GM21576 (cell line): ENCODE data around the gene RAD51AP1.

Experiments
- ATAC-seq: cut with Tn5 transposase; IDR thresholded peaks from one replicate; pipeline ENCODE4 v1.9.1; 2021; ENCODE audit warnings: mild to moderate bottlenecking, moderate library complexity; ENCODE audit not compliant: unreplicated experiment

Gene RAD51AP1

DNA sequence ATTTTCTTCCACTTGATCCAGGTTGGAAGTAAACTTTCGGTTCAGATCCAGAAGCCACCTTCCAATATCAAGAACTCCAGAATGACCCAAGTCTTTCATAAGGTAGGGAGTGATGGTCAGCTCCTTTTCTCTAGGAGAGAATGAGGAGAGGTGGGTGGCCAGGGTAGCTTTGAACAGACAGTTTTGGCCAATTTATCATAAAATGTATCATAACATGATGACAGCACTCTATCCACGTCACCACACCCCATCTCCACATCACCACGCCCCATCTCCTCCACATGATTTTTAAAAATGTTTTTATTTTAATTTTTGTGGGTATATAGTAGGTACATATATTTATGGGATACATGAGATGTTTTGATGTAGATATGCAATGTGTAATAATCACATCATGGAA, 50.2 kb downstream of the RAD51AP1 start:
- no peak for ATAC-seq

- ATAC-seq = no peak
Observed at GRCh38 chr12:4589941-4590340, 51.3 kb downstream of the RAD51AP1 start.

GRCh38 chr12:4591180-4591687, 52.5 kb downstream of the RAD51AP1 start:
- no peak for ATAC-seq

DNA sequence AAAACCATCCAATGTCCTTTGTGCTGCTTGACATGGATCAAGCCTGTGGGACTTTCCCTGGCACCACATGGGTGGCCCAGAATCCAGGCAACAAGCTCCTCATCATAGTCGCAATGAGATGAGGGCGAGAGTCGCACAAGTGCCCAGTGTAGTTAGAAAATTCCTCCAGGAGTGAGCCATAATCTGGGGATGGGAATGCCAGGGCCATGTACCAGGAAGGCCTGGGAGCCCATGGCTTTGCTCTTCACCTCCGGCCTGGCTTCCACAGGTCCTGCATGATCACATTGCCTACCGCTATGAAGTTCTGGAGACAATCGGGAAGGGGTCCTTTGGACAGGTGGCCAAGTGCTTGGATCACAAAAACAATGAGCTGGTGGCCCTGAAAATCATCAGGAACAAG, 57.2 kb downstream of the RAD51AP1 start:
- no peak for ATAC-seq

- no peak for ATAC-seq
Observed at GRCh38 chr12:4603421-4603820, 64.7 kb downstream of the RAD51AP1 start.

DNA sequence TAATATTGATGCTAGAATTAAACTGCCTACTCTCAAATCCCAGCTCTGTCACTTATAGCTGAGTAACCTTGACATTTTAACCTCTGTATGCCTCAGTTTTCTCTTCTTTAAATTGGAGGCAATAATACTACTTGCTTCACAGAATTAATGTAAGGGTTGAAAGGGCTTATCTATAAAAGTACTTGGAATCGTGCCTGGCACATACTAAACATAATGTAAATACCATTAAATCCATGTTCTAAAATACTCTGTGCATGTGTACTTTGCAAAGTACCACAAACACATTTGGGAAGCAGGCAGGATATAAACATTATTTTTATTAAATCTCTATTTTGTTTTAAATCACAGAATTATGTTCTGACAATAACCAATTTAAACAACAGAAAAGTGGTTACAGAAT, 65.3 kb downstream of the RAD51AP1 start:
- no peak for ATAC-seq

GRCh38 chr12:4604684-4605193, 66.0 kb downstream of the RAD51AP1 start:
- peak; percentile 91 for ATAC-seq

DNA sequence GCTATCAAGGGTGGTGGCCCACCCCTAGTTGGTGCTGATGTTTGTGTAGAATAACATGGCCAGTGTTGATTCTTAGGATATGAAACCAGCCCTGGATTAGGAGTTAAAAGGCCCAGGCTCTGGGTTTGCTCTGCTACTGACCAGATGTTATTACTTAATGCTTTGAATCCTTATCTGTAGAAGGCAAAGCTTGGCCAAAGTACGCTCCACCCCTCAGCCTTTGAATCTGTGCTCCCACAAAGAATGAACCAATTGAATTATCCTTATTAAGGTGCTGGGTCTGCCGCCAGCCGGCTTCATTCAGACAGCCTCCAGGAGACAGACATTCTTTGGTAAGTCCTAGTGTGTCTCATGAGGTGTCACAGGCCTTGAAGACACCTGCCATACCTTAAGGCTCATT, 68.4 kb downstream of the RAD51AP1 start:
- ATAC-seq = no peak

DNA sequence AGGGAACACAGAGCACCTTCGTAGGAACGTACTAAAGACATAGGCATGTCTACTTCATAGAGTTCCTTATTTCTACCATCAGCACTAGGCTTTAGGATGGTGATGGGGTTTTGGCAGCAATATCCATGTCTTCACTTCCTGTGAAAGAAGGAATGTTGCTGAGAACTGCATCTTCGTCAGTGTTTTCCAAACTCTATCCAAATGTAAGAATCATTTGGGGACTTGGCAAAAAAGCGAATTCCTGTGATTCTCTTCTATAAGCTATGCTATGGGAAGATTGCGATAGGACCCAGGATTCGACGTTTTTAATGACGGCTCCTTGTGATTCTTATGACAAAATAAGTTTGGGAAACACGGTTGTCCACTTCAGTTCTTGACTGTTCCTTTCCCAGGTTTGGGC, 70.4 kb downstream of the RAD51AP1 start:
- ATAC-seq = no peak
